GM19035 (cell line): ENCODE measurements around the gene SELENOM.
"Not testable (repeated sequence)": the region's sequence is repeated elsewhere in the genome, so short reads cannot be mapped to it uniquely, and the experiment has no call there.

Experiments used
- ATAC-seq: cut with Tn5 transposase; IDR thresholded peaks from one replicate; pipeline ENCODE4 v1.9.1; 2021; ENCODE audit not compliant: unreplicated experiment

The SELENOM gene

GRCh38 chr22:31080848-31081649 is 26.3 kb downstream of the SELENOM start, which contains the start of gene SMTN:
TSS of gene SMTN (plus strand) at chr22:31081318. CDS start at chr22:31083259, 1,941 bp downstream.
- peak; percentile 60 for ATAC-seq

- ATAC-seq: no peak
Measured at GRCh38 chr22:31080164-31080847, 27.1 kb downstream of the SELENOM start.

- no peak for ATAC-seq
Measured at GRCh38 chr22:31079095-31079642, 28.2 kb downstream of the SELENOM start.

GRCh38 chr22:31078389-31078788 is 29.0 kb downstream of the SELENOM start:
- not testable (repeated sequence) for ATAC-seq

GRCh38 chr22:31077681-31078080 is 29.7 kb downstream of the SELENOM start:
- no peak for ATAC-seq

GRCh38 chr22:31075961-31076360 is 31.4 kb downstream of the SELENOM start:
- ATAC-seq: no peak

- ATAC-seq: not testable (repeated sequence)
Measured at GRCh38 chr22:31073545-31074145, 33.7 kb downstream of the SELENOM start.

GRCh38 chr22:31073125-31073524 is 34.2 kb downstream of the SELENOM start:
- ATAC-seq: not testable (repeated sequence)

DNA sequence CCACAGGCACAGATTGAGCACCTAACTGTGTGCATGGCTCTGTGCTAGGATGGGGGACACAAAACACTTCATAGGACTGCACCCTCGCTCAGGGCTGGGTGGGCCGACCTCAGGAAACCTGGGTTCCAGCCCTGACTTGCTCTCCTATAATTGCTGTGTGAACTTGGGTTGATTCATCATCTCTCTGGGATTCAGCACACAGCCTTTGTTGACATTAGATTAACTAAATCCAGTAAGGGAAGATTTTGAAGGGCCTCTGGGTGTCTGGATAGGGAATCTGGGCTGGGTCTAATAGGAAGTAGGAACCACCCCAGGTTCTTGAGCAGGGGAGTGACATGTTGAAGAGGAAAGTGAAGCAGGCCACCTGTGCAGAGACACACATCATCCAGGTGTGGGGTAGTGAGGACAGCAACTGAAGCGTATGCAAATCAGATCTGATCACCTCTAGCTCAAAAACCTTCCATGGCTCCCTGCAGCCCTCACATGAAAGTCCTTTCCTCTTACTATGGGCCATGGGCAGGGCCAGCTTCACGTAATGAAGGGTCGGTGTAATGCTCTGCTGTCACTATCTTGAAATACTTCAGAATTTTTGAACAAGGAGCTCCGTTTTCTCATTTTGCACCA is 37.6 kb downstream of the SELENOM start:
- ATAC-seq: not testable (repeated sequence)

DNA sequence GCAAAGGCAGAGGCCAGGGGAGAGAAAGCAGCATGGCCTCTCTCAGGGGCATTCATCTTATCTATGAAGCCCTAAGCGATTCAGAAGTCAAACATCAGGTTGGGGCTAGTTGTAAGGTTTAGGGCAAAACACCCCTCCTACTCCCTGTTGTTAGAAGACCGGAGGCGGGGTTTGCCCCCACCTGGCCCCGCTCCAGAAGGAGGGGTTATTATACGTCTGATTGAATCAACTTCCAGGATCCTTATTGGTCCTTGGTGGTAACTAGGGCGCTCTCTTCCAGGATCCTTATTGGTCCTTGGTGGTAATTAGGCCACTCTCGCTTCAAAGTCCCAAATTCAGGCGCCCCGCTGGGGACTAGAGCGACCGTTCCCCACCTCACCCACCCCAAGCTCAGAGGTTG is 38.4 kb downstream of the SELENOM start:
- no peak for ATAC-seq

GRCh38 chr22:31064369-31064768 is 43.0 kb downstream of the SELENOM start:
- no peak for ATAC-seq

DNA sequence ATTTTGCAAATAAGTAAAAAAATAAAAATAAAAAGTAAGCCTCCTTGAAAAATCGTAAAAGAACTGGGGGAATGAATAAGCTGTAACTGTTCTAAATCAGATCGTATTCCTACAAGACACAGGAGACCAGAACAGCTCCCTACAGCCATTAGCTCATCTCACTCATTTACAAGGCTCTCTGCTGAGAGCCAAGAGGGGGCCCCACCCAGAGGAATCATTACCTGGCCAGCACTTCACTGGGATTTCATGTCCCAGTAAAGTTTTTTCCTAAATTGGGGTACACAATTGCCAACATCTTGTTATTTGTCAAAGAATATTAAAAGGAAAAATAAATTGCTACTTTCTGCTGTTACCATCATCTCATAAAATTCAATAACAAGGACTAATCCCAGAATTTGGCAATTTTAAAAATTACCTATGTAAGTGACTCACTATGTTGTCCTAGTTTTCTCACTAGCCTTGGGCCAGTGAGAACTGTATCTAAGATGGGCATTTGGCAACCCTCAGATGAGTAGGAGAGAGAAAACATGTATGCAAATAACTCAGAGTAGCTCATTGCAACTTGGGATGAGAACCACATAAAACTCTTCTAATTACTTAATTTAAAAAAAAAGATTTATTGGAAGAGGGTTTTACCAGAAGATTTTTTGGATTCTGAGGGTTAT is 44.7 kb downstream of the SELENOM start:
- no peak for ATAC-seq

- not testable (repeated sequence) for ATAC-seq
Measured at GRCh38 chr22:31059663-31060062, 47.7 kb downstream of the SELENOM start.

- no peak for ATAC-seq
Measured at GRCh38 chr22:31056986-31057599, 50.3 kb downstream of the SELENOM start.

GRCh38 chr22:31055635-31056159 is 51.7 kb downstream of the SELENOM start:
- no peak for ATAC-seq

- ATAC-seq: no peak
Measured at GRCh38 chr22:31055117-31055634, 52.2 kb downstream of the SELENOM start.
